K562 (cell line): ENCODE data around the gene ZNF672. TPM values are rescaled to one million over a fixed set of nuclear protein-coding genes. Genes with fewer than 3 reads are reported as not detected.

ENCODE experiments used
- BRF1 ChIP-seq: IDR thresholded peaks from 3 replicates; pipeline ENCODE4 v1.6.1; 2011; ENCODE audit warnings: borderline replicate concordance, mild to moderate bottlenecking; ENCODE audit not compliant: insufficient read length; ENCODE audit errors: extremely low read depth
- CHD4 ChIP-seq: fragments of 200-600 bp; sonication (generic); IDR thresholded peaks from 3 replicates; pipeline ENCODE4 v1.6.1; 2012; ENCODE audit warnings: low read depth, mild to moderate bottlenecking, mixed read lengths, low read length, inconsistent platforms; ENCODE audit not compliant: insufficient read depth, insufficient replicate concordance, poor library complexity, severe bottlenecking
- KAT7 ChIP-seq: sonication (generic); formaldehyde crosslinking; IDR thresholded peaks from 2 replicates; pipeline ENCODE4 v1.8.0; 2022; ENCODE audit warnings: missing genetic modification reagents, mild to moderate bottlenecking, borderline replicate concordance
- MYBL2 ChIP-seq, 2 experiments: fragments of 450-650 bp in 1 of 2; sonication (generic) in 1 of 2; formaldehyde crosslinking in 1 of 2; IDR thresholded peaks; 2 replicates each; pipeline versions ENCODE4 v1.6.1 to v1.8.1; 2017 to 2022; ENCODE audit warnings: borderline replicate concordance in 1 of 2, inconsistent platforms in 1 of 2, low read depth in 1 of 2, mild to moderate bottlenecking in 1 of 2, missing genetic modification reagents in 1 of 2, moderate library complexity in 1 of 2
- SREBF1 ChIP-seq: fragments of 150-350 bp; IDR thresholded peaks from 2 replicates; pipeline ENCODE4 v1.6.1; 2014; ENCODE audit warnings: antibody characterized with exemption, low read depth, low read length, borderline replicate concordance
- polyA plus RNA-seq, 8 experiments: library from polyadenylated mRNA; depleted of rRNA in 4 of 8; stranded (reverse) in 5 of 8; unstranded in 3 of 8; fragments of >200 nt; fragmentation: Nextera tagmentation in 2 of 8; fragmentation: Illumina TruSeq in 1 of 8; extraction: Ambion mirVana in 2 of 8; extraction: Trizol in 1 of 8; gene quantifications; 2 replicates each; pipeline versions ENCODE4 v1.2.1 to v1.2.3, GENCODE V29; 2011 to 2014; ENCODE audit warnings: inconsistent platforms in 1 of 8, missing spikeins in 1 of 8
- total RNA-seq, 7 experiments: library from RNA; depleted of rRNA in 6 of 7; stranded (reverse); fragments of >200 nt in 6 of 7; fragmentation: Illumina TruSeq in 2 of 7; extraction: Trizol in 2 of 7; gene quantifications; 2 replicates each; pipeline versions ENCODE4 v1.2.1 to v1.2.3, GENCODE V29; 2011 to 2021; ENCODE audit warnings: low replicate concordance in 1 of 7
- TF ChIP-seq, protein P1 (sequence below), 2 experiments: fragments of 450-650 bp; formaldehyde crosslinking in 1 of 2; IDR thresholded peaks; 2 replicates each; pipeline versions ENCODE4 v1.4.0 to v1.6.1; 2014 to 2020; ENCODE audit warnings: mild to moderate bottlenecking in 2 of 2, borderline replicate concordance in 1 of 2, low read depth in 1 of 2

ZNF672 gene
- total and polyA plus RNA-seq, 9 of the 15 experiments (the other 6 are each of a cell fraction or from before 2014, with no cell fraction given) = 1.9 to 57.9 (median 24.1) TPM

- TF ChIP-seq MYBL2 (IDR thresholded peaks at IDR 0.05; ENCODE audit: low read depth) = no peak
- no peak for TF ChIP-seq MYBL2 (CRISPR knock-in tag; IDR thresholded peaks at IDR 0.05; ENCODE audit: borderline replicate concordance)
- TF ChIP-seq KAT7 (CRISPR knock-in tag) = peak; percentile 90
- TF ChIP-seq CHD4 = no peak
- peak; percentile 63; the same call in 1 of the 2 replicates for TF ChIP-seq SREBF1
- TF ChIP-seq BRF1 = no peak
- TF ChIP-seq, protein P1, sequence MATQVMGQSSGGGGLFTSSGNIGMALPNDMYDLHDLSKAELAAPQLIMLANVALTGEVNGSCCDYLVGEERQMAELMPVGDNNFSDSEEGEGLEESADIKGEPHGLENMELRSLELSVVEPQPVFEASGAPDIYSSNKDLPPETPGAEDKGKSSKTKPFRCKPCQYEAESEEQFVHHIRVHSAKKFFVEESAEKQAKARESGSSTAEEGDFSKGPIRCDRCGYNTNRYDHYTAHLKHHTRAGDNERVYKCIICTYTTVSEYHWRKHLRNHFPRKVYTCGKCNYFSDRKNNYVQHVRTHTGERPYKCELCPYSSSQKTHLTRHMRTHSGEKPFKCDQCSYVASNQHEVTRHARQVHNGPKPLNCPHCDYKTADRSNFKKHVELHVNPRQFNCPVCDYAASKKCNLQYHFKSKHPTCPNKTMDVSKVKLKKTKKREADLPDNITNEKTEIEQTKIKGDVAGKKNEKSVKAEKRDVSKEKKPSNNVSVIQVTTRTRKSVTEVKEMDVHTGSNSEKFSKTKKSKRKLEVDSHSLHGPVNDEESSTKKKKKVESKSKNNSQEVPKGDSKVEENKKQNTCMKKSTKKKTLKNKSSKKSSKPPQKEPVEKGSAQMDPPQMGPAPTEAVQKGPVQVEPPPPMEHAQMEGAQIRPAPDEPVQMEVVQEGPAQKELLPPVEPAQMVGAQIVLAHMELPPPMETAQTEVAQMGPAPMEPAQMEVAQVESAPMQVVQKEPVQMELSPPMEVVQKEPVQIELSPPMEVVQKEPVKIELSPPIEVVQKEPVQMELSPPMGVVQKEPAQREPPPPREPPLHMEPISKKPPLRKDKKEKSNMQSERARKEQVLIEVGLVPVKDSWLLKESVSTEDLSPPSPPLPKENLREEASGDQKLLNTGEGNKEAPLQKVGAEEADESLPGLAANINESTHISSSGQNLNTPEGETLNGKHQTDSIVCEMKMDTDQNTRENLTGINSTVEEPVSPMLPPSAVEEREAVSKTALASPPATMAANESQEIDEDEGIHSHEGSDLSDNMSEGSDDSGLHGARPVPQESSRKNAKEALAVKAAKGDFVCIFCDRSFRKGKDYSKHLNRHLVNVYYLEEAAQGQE (IDR thresholded peaks at IDR 0.05; ENCODE audit: borderline replicate concordance) = no peak
- TF ChIP-seq, protein P1 (CRISPR knock-in tag; IDR thresholded peaks at IDR 0.05; ENCODE audit: low read depth) = 0 out of 2 replicates have a peak, but pooled peaks have one; percentile 44
These were observed 538 bp downstream of the ZNF672 start (continued) for GRCh38 chr1:248838357-248839167.
